Left hindlimb (tissue), 1 donor: ENCODE measurements around the gene SGPL1.

Source experiments
- DNase-seq: peaks from one replicate; pipeline ENCODE4 v3.0.0-alpha.2; 2018

The SGPL1 gene

DNA sequence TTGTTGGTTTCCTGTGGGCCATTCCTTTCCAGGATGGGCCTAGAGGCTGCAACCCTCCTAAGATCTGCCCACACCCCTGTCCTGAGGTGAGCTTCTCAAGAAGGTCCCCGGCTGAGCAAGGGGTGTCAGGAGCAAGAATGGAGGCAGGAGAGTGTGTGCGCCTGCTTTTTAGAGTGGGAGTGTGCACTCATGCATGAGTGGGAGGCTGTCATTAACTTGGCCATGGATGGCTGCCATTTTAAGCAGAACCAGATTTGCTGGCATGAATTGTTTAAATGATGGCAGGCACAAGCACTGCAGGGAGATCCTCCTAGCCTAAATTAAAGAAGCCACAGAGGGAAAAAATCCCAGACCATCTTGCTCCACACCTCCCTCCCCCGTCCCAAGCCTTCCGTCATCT, 2.9 kb upstream of the SGPL1 start:
- no peak for DNase-seq

- DNase-seq = no peak
Observed at GRCh38 chr10:70814126-70814525, 1.6 kb upstream of the SGPL1 start.

DNA sequence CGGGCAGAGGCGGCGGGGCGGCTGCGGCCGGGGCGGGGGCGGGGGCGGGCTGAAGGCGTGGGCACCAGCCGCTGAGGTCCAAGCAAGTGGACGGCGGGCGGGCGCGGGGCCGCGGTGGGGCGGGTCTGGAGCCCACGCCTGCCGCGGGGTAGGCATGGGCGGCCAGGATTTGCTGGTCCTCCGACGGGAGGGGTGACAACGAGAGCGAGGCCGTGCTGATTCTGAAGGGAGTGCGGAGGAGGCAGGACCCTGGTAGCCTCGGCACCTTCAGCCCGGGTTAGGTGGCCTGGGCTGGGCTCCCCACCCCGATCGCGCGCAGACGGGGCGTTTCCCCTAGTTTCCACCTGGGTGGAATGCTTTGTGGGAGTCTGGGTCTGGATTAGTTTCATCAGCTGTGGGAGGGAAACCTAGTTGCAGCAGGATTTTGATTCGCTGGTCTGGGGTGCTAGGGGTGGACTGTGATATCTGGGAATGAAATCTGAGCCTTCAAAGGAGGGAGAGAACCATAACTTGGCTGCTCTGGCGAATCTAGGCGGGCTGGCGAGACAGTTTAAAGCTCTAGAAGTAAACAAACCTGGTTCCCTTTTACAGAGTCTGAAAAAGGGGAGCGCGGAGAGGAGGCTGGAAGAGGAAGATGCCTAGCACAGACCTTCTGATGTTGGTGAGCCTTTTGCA, 609 bp downstream of the SGPL1 start:
- peak; percentile 86 for DNase-seq

DNA sequence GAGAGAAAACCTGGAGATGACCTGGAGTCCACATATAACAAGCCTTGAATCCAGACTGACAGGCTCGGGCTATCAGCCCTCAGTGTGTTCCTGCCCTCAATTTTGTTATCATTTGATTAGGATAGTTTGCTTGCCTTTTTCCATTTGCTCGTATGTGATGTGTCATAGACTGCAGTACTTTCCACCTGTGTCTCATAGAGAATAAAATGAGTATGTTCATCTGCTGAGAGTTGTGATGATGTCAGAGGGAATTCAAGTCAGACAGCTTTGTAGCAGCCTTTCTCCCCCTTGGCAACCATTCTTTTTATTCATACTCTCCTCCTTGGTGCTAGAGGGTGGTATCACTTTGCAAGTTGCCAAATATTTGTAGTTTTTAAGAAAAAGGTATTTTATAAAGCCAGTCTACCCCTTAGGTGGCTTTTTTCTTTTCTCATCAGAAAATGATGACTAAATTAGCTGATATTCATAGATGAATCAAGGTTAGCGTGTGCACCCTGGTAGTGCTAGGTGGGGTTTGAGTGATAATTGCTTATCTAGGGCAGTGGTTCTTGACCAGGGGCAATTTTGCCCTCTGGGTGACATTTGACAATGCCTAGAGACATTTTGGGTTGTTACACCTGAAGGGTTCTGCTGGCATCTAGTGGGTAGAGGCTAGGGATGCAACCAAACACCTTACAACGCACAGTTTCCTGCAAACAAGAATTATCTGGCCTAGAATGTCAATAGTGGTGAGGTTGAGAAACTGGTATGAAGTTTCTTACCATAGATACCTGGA, 5.4 kb downstream of the SGPL1 start:
- no peak for DNase-seq

GRCh38 chr10:70822076-70822820, 6.5 kb downstream of the SGPL1 start:
- DNase-seq = no peak

DNA sequence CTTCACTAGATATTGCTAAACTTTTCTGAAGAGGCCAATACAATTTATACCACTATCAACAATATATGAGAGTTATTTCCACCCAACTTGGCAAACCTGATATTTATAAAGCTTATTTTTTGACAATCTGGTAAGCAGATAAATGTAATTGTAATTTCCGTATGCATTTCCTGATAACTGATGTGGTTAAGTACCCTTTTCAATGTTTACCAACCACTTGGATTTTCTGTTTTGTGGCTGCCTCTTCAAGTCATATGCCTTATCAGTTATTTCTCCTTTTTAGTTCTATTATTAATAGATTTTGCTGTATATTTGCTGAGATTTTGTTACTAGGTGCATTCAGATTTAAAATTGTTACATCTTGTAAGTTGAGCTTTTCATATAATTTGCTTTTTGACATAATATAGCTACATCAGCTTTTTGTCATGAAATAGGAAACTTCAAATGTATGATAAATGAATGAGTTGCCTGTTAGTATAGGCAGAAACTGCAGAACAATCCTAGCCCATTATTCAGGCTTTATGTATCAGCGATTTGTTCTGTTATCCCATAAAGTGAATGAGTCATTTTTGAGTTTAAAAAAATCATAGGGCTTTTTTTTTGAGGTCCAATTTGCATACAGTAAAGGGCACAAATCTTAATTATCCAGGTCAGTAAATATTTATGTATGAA, 11.5 kb downstream of the SGPL1 start:
- DNase-seq = no peak

DNA sequence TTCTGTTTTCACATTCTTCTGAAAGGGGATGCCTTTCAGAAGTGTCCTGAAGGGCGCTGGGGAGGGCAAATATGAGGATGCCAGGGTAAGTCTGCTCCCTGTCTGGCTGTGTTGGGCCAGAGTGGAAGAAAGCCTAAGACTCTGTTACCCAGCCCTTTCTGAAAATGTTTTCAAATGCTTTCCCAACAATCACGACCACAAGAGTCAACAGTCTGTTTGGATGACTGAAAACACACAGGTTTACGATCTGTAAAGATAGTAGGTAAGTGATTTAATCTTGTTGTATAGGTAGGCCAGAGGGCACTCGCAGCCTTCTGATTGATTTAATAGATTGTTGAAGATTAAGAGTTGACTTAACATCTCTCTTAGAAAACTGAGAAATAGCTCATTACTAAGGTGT, 13.2 kb downstream of the SGPL1 start:
- DNase-seq = no peak

DNA sequence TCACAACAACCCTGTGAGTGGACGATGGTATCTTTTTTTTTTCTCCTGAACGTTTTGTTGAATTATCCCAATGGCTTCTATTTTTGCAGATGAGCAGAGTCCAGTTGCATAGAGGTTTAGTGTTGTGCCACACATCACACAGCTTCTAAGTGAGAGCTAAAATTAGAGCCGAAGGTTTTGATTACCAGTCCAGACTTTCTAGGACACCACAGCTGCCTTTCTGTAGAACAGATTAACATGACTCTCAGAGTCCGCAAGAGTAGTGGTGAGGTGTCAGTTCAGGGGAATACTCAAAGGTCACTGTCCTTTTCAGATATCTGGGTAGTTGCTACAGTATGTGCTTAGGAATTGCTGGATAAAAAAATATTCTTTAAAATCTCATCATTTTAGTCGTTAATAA, 13.8 kb downstream of the SGPL1 start:
- no peak for DNase-seq

DNA sequence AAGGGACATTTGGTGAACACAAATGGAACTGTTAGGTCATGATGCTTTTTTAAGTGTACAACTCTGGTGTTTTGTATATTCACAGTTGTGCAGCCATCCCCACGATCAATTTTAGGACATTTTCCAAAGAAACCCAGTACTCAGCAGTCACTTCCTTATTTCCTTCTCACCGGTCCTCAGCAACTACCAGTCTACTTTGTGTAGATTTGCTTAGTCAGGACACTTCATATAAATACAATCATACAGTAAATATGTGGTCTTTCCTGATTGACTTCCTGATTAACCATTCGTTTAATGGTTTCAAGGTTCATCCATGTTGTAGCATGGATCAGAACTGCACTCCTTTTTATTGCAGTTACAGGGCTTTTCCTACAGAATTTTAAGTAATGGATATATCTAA, 14.4 kb downstream of the SGPL1 start:
- no peak for DNase-seq

GRCh38 chr10:70832221-70832620, 16.5 kb downstream of the SGPL1 start:
- DNase-seq = no peak

GRCh38 chr10:70832852-70833528, 17.2 kb downstream of the SGPL1 start:
- no peak for DNase-seq

GRCh38 chr10:70833601-70834000, 17.9 kb downstream of the SGPL1 start:
- no peak for DNase-seq

DNA sequence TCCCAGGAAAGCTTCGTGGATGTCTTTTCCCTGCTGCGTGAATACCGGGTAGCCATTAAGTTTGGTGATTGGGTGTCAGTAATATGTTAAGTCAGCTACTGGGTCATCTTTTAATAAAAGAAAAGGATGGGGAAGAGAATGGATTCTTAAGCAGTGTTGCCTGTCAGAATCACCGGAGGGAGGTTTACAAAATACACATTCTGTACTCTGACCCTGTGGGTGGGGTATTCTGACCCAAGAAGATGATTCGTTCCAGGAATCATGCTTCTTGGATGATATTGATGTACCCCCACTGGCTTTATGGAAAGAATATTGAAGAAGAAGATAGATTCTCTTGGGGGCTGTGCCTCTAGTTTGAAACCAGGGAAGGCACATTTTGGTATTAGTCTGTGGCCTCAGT, 18.3 kb downstream of the SGPL1 start:
- no peak for DNase-seq

DNA sequence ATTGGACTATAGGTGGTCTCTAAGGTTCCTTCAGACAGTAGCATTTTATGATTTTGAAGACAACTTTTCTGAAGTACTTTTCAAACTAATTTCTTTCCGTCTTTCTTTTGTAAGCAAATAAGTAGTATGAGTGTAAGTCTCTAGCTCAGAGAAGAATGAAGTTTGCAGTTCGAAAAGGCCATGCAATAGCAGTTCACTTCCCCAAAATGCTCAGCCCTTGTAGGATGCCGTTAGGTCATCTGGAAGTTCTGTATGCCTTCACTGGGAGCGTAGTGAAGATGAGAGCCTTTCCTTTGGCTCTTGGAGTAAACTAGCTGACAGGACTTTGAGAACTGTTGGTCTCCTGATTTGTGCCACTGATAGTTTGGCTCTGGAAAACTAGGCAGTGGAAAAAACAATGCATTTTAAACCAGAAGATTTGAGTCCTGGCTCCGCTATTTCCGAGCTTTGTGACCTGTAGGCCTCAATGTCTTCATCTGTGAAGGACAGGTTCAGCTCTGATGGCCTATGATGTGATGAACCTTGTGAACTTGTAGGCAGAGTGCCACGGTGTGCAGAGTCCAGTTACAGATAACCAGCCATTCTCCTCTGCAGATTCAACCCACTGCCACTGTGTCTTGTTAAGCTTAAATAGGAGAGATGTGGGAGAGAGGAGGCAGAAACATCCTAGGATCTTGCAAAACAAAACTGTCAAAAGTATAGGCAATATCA, 18.8 kb downstream of the SGPL1 start:
- no peak for DNase-seq

GRCh38 chr10:70836319-70836718, 20.6 kb downstream of the SGPL1 start:
- no peak for DNase-seq

DNA sequence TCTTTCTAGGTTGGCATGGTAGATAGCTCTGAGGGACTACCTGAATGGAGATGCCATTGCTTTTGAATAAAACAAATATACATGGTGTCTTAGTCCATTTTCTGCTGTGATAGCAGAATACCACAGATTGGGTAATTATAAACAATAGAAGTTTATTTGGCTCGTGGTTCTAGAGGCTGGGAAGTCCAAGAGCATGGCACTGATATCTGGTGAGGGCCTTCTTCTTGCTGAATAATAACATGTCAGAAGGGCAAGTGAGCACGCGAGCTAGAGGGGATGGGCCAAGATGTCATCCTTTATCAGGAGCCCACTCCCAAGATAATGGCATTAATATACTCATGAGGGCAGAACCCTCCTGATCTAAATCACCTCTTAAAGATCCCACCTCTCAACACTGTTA, 21.9 kb downstream of the SGPL1 start:
- DNase-seq = no peak

DNA sequence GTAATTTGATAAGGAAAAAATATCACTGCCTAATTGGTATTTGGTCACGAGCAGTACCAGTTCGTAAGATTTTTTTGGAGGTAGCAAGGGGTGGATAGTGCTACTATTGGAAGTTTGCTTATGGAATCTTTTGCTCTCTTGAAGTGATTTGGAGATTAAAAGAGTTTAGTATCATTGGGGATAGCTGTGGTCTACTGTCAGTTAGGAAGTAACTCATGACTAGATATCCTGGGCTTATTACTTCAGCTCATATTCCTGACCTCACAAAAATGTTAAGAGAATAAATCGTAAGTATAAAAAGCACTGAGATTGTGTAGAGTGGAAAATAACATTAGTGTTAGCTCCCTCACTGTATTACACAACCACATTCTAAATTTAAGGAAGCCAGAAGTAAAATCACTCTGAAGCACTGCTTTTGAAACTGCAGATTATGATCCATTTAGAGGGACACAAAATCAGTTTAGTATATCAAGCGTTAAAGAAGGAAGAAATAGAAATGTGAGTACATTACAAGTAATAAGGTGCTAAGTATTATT, 22.6 kb downstream of the SGPL1 start:
- no peak for DNase-seq

DNA sequence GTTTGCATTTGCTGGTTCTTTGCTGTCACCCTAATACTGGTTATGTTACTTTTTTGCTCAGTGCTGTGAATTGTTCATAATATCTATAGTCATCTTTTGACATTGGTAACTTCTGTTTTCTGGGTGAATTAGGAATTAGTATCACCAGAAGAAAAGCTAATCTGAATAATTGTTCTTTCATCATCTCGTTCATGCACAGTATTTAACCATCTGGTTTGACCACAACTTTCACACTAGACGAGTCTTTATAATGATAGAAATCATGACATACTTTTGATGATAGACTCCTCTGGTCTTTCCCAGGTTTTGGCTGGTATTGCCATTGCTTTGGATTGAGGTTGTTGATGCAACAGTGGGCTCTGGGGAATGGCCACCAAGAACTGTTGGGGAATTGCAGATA, 25.1 kb downstream of the SGPL1 start:
- no peak for DNase-seq

DNA sequence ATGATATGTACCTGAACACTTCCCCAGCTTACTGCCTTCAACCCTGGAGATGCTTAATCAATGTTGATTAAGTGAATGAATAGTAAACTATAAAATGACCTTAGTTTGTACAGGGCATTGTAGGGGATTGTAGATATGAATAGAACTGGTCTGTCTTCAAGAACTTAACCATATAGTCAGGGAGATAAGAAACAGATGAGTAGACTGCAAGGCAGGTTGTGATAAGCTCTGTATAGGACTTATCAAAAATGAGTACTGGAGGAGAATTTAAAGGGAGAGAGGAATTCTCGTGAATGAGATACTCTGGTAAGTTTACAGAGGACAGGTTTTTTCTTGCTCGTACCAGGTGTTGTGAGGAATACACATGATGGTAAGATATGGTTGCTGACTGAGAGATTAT, 27.6 kb downstream of the SGPL1 start:
- no peak for DNase-seq

- DNase-seq = no peak
Observed at GRCh38 chr10:70843776-70844489, 28.2 kb downstream of the SGPL1 start.

DNA sequence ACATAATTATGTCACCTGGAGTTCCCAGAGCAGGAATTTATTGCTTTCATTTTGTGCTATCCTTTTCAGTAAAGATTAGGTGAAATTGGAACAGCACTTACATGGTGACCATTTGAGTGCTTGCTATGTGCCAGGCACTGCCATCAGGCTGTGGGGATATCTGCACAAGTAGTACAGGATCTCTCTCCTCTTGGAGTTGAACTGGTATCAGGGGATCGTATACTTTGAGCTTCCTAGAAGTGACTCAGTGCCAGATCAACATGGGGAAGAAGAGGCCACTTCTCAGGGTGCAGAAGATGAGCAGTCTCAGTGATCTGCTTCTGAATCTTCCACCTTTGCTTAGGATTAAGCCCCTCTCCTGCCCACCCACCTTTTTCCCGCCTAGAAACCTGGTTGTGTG, 29.5 kb downstream of the SGPL1 start:
- no peak for DNase-seq
